Transverse colon (tissue), 3 donors: ENCODE measurements around the gene DEF6.

Source experiments
- EP300 ChIP-seq: sonication (generic); formaldehyde crosslinking; IDR thresholded peaks from one replicate; pipeline ENCODE4 v1.6.1; 2017; ENCODE audit warnings: antibody characterized with exemption, low read depth
- POLR2A ChIP-seq: fragments of 450-650 bp; IDR thresholded peaks from one replicate; pipeline ENCODE4 v1.6.1; 2016; ENCODE audit warnings: antibody characterized with exemption, mild to moderate bottlenecking, moderate library complexity
- TF ChIP-seq, protein P1 (sequence below), 5 experiments: fragments of 200-600 bp in 3 of 5; fragments of 450-650 bp in 2 of 5; sonication (generic) in 3 of 5; IDR thresholded peaks; 1 replicate in 2 of 5; 2 replicates in 3 of 5; pipeline ENCODE4 v1.5.1; 2016 to 2017; ENCODE audit warnings: antibody characterized with exemption in 5 of 5, inconsistent platforms in 3 of 5, mild to moderate bottlenecking in 2 of 5, moderate library complexity in 1 of 5

GRCh38 chr6:35366204-35366596 lies 68.6 kb downstream of the DEF6 start:
- TF ChIP-seq EP300 = no peak
- TF ChIP-seq, protein P1, sequence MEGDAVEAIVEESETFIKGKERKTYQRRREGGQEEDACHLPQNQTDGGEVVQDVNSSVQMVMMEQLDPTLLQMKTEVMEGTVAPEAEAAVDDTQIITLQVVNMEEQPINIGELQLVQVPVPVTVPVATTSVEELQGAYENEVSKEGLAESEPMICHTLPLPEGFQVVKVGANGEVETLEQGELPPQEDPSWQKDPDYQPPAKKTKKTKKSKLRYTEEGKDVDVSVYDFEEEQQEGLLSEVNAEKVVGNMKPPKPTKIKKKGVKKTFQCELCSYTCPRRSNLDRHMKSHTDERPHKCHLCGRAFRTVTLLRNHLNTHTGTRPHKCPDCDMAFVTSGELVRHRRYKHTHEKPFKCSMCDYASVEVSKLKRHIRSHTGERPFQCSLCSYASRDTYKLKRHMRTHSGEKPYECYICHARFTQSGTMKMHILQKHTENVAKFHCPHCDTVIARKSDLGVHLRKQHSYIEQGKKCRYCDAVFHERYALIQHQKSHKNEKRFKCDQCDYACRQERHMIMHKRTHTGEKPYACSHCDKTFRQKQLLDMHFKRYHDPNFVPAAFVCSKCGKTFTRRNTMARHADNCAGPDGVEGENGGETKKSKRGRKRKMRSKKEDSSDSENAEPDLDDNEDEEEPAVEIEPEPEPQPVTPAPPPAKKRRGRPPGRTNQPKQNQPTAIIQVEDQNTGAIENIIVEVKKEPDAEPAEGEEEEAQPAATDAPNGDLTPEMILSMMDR (IDR thresholded peaks at IDR 0.05) = no peak
- no peak for TF ChIP-seq POLR2A
